Colonic mucosa (tissue), 4 donors: ENCODE measurements around the gene STAT4. TPM values are rescaled to one million over a fixed set of nuclear protein-coding genes. Genes with fewer than 3 reads are reported as not detected.

Experiments
- DNase-seq: peaks from one replicate; pipeline ENCODE4 v3.0.0-alpha.2; 2020
- H3K27ac ChIP-seq: fragments of 200-600 bp; one replicate; pipeline ENCODE4 v1.8.0; 2021
- H3K27me3 ChIP-seq: fragments of 200-600 bp; one replicate; pipeline ENCODE4 v1.8.0; 2021
- H3K36me3 ChIP-seq: fragments of 200-600 bp; one replicate; pipeline ENCODE4 v1.8.0; 2021
- H3K4me1 ChIP-seq: fragments of 200-600 bp; one replicate; pipeline ENCODE4 v1.8.0; 2021; ENCODE audit warnings: mild to moderate bottlenecking
- H3K4me3 ChIP-seq: fragments of 200-600 bp; one replicate; pipeline ENCODE4 v1.8.0; 2021
- H3K9ac ChIP-seq, 2 donors: one replicate each; pipeline ENCODE4 v1.7.0; 2013; ENCODE audit warnings: control low read depth in 2 of 2, low read depth in 2 of 2, low read length in 2 of 2
- H3K9me3 ChIP-seq: fragments of 200-600 bp; one replicate; pipeline ENCODE4 v1.8.0; 2021
- intact Hi-C: fragments of 100-400 bp; cut with DNase I; formaldehyde crosslinking; loops from one replicate; pipeline ENCODE4 v1.14.1; 2022
- total RNA-seq, 2 donors: library from RNA; stranded (reverse); fragmentation: NEBNext Ultra II Directional in 1 of 2; extraction: Animal tissue kit (Norgen Biotek cat#: 25700) in 1 of 2; gene quantifications; one replicate each; pipeline ENCODE4 v1.2.1, GENCODE V29; 2021
- TF ChIP-seq, protein P1 (sequence below): fragments of 200-600 bp; IDR thresholded peaks from one replicate; pipeline ENCODE4 v1.8.0; 2022; ENCODE audit warnings: antibody characterized with exemption, mild to moderate bottlenecking
- donor health status: healthy.
- donor health status: DM: no; HTN: no; CAD: no.
- donor health status: DM: no; HTN: no; CAD: no.

Gene STAT4
- total RNA-seq, 2 donors from 2014 or later, result 2.0 to 2.1 TPM

DNA sequence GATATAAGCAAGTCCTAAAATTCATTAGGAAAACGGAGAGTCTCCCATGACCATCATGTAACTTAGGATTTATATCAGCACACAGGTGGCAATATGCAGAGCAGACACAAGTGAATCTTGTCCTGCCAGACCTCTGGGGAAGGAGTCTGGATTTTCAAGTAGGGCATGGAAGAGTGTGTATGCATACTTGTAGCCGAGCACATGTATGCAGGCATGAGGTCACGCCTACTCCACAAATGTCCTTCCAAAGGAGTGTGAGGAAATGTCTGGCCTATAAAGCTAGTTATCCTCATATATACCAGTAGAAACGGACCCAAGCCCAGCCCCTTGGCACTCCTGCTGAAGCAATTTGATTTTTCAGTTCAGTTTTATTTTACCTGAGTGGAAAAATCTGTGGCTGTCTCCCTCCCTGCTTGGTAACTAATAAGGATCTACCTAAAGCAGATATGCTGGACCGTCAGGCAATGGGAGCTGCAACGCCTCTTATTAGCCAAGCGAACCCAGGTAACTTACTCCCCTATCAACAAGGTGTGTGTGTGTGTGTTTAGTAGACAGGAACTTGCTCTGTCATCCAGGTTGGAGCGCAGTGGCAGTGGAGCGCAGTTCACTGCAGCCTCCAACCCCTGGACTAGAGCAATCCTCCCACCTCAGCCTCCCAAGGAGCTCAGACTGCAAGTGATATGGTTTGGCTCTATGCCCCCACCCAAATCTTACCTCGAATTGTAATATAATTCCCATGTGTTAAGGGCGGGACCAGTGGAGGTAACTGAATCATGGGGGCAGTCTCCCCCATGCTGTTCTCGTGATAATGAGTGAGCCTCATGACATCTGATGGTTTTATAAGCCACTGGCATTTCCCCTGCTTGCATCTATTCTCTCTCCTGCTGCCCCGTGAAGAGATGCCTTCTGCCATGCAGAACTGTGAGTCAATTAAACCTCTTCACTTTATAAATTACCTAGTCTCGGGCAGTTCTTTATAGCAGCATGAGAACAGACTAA is 139.6 kb downstream of the STAT4 start:
- DNase-seq, result no peak
- no peak overlapping the region for H3K27ac ChIP-seq
- no peak overlapping the region for H3K9ac ChIP-seq
- no peaks in the 10 kb centered on the region for H3K27me3 ChIP-seq
- H3K9me3 ChIP-seq, result no peaks in the 10 kb centered on the region
- TF ChIP-seq, protein P1, sequence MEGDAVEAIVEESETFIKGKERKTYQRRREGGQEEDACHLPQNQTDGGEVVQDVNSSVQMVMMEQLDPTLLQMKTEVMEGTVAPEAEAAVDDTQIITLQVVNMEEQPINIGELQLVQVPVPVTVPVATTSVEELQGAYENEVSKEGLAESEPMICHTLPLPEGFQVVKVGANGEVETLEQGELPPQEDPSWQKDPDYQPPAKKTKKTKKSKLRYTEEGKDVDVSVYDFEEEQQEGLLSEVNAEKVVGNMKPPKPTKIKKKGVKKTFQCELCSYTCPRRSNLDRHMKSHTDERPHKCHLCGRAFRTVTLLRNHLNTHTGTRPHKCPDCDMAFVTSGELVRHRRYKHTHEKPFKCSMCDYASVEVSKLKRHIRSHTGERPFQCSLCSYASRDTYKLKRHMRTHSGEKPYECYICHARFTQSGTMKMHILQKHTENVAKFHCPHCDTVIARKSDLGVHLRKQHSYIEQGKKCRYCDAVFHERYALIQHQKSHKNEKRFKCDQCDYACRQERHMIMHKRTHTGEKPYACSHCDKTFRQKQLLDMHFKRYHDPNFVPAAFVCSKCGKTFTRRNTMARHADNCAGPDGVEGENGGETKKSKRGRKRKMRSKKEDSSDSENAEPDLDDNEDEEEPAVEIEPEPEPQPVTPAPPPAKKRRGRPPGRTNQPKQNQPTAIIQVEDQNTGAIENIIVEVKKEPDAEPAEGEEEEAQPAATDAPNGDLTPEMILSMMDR, result no peak
- H3K4me1 ChIP-seq, result peaks cover 3% of the 10 kb centered on the region
- intact Hi-C loops, result no loop called here
- no peak overlapping the region for H3K4me3 ChIP-seq
- H3K36me3 ChIP-seq, result peaks cover 20% of the 10 kb centered on the region

DNA sequence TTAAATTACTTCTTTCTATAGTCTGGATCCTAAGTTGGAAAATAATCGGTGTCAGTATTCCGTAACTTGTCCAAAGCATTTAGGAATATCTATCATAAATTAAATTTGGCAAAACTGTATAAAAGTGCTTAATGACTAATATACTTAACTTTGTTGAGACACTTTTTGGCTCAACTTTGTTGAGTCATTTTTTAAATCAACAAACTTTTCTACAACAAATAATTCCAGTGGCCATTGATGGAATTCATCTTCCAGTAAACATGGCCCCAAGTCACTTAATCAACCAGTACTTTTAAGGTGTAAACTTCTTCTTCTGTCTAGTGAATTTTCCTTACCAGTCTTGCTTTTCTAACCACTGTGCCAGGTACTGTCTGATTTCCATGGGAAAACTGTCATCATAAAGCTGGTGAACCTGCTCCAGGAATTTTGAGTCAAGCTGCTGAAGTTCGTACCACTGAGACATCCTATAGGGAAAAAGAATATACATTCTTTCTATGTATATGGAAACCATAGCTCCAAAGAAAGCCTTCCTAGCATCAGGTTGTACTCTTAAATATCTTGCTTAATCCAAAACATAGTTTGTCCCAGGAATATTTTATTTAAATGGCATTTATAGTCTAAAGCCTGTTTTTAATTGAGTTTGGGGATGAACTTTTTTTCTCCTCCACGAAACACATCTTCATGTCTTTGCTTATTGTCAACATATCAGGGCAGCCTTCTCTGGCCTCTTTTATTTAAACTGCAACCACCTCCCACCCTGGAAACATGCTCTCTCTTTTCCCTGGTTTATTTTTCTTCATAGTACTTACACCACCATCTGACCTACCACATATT is 141.0 kb downstream of the STAT4 start:
- TF ChIP-seq, protein P1, result no peak
- H3K27me3 ChIP-seq, result no peaks in the 10 kb centered on the region
- no peaks in the 10 kb centered on the region for H3K9me3 ChIP-seq
- H3K27ac ChIP-seq, result no peak overlapping the region
- H3K9ac ChIP-seq, result no peak overlapping the region
- peaks cover 30% of the 10 kb centered on the region for H3K36me3 ChIP-seq
- H3K4me3 ChIP-seq, result no peak overlapping the region
- intact Hi-C loops, result no loop called here
- no peak for DNase-seq
- H3K4me1 ChIP-seq, result peaks cover 2% of the 10 kb centered on the region

GRCh38 chr2:191008286-191008685 is 142.5 kb downstream of the STAT4 start:
- no peak for DNase-seq
- no peaks in the 10 kb centered on the region for H3K9me3 ChIP-seq
- peaks cover 33% of the 10 kb centered on the region for H3K36me3 ChIP-seq
- H3K9ac ChIP-seq, result no peak overlapping the region
- H3K27me3 ChIP-seq, result no peaks in the 10 kb centered on the region
- H3K4me3 ChIP-seq, result no peak overlapping the region
- intact Hi-C loops, result no loop called here
- no peak overlapping the region for H3K27ac ChIP-seq
- TF ChIP-seq, protein P1, result no peak
- H3K4me1 ChIP-seq, result no peaks in the 10 kb centered on the region

GRCh38 chr2:191006997-191007783 is 143.6 kb downstream of the STAT4 start:
- H3K27me3 ChIP-seq, result no peaks in the 10 kb centered on the region
- no peak overlapping the region for H3K4me3 ChIP-seq
- intact Hi-C loops, result no loop called here
- H3K36me3 ChIP-seq, result peaks cover 39% of the 10 kb centered on the region
- H3K9ac ChIP-seq, result no peak overlapping the region
- TF ChIP-seq, protein P1, result no peak
- no peaks in the 10 kb centered on the region for H3K4me1 ChIP-seq
- DNase-seq, result no peak
- H3K9me3 ChIP-seq, result no peaks in the 10 kb centered on the region
- no peak overlapping the region for H3K27ac ChIP-seq

DNA sequence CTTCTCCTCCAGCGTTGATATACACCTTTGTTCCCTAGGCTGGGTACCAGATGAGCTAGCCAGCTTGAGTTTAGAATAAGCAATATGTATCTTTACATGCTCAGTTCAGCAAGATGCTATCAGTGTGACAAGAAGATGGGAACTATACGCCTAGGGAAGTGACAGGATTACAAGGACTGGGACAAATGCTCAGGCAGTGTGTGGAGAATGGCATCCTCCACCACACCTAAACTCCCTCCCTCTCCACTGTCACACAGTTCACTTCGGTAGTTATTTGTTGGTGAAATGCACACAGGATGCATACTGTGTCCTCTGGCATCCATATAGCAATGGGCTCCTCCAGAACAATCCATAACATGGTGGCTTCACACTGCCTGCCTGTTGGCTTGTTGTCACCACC is 144.5 kb downstream of the STAT4 start:
- H3K9me3 ChIP-seq, result no peaks in the 10 kb centered on the region
- H3K27me3 ChIP-seq, result no peaks in the 10 kb centered on the region
- H3K36me3 ChIP-seq, result peaks cover 39% of the 10 kb centered on the region
- no peak overlapping the region for H3K4me3 ChIP-seq
- TF ChIP-seq, protein P1, result no peak
- H3K4me1 ChIP-seq, result no peaks in the 10 kb centered on the region
- no peak overlapping the region for H3K9ac ChIP-seq
- intact Hi-C loops, result no loop called here
- DNase-seq, result no peak
- H3K27ac ChIP-seq, result no peak overlapping the region
